GM21717 (cell line): ENCODE results near the gene TNFSF15.

Experiments
- ATAC-seq: cut with Tn5 transposase; IDR thresholded peaks from one replicate; pipeline ENCODE4 v1.9.1; 2021; ENCODE audit warnings: mild to moderate bottlenecking, moderate library complexity; ENCODE audit not compliant: unreplicated experiment

Gene TNFSF15

DNA sequence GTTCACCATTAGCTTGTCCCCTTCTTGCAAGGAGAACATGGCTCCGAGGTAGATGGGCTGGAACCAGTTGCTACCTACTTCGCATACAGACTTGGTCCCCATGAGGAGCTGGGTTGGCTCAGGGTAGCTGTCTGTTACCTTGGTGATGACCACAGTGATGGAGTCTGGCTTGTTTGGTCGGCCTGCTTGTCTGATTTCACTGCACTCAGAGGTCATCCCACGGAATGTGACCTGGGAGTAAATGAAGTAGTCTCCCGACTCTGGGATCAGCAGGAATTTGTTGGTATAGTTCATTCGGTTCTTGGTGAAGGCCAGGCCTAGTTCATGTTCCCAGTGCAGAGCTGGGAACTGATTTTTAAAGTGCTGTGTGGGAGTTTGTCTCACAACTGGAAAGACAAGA, 15.3 kb downstream of the TNFSF15 start:
- no peak for ATAC-seq

- ATAC-seq, result no peak
These were observed 16.8 kb downstream of the TNFSF15 start for GRCh38 chr9:114789006-114789405.

- no peak for ATAC-seq
These were observed 17.9 kb downstream of the TNFSF15 start for GRCh38 chr9:114787781-114788498.

GRCh38 chr9:114787214-114787613, 18.6 kb downstream of the TNFSF15 start:
- no peak for ATAC-seq

GRCh38 chr9:114785866-114786650, 19.8 kb downstream of the TNFSF15 start:
- no peak for ATAC-seq

GRCh38 chr9:114784721-114785279, 21.0 kb downstream of the TNFSF15 start:
- no peak for ATAC-seq

DNA sequence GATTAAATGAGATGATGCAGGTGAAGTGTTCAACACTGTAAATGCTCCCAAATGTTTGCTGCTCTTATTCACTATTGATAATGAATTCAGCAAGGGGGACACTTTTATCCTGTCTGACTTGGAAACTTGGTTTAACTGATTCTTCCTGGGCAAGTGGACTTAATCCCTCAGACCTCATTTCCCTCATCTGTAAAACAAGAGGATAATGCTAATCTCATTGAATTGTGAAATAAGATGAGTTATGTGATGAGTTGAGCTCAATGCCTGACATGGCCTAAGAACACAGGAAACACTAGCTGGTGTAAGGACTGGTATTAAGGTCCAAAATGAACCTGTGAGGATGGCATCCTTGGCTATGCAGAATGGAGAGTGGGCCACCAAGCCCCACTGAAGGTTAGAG, 23.3 kb downstream of the TNFSF15 start:
- ATAC-seq, result no peak

DNA sequence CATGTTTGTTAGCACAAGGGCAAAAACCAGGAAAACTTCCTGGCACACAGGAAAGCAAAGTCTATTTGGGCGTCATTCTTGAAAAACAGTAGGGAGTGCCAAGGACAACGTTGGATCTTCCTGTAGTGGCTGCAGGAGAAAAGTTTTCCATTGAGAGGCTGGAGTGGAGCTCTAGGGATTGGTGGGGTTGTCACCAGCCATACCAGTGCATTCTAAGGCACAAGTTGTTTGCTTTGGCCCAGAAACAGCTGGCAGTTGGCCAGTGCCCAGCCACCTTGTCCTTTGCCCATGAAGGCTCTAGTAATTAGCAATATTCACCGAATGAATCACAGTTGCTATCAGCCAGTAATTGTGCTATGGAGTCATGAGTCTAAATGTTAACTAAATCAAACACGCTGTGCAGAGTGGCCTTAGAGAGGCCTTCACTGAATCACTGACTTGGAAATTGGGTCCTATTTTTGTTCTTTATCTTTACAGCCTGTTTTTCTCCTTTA, 26.4 kb downstream of the TNFSF15 start:
- no peak for ATAC-seq

- ATAC-seq, result no peak
These were observed 27.8 kb downstream of the TNFSF15 start for GRCh38 chr9:114777821-114778609.

DNA sequence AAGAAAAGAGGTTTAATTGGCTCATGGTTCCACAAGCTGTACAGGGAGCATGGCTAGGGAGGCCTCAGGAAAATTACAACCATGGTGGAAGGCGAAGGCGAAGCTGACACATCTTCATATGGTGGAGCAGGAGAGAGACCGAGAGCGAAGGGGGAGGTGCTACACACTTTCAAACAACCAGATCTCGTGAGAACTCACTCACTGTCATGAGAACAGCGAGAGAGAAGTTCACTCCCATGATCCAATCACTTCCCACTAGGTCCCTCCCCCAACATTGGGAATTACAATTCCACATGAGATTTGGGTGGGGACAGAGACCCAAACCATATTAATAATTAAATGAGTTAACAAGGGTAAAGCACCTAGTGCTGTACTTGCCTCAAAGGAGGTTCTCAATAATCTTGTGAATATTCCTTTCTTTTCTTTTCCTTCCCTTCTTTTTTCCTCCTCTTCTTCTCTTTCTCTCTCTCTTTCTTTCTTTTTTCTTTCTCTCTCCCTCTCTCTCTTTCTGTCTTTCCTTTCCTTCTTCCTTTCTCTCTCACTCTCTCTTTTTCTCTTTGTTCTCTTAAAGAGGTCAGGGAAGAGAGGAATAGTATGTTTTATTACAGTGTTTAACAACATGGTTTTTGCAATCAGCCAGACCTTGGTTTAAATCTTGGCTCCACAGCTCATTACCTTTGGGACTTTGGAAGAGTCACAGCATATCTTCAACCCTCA, 29.0 kb downstream of the TNFSF15 start:
- ATAC-seq, result no peak

DNA sequence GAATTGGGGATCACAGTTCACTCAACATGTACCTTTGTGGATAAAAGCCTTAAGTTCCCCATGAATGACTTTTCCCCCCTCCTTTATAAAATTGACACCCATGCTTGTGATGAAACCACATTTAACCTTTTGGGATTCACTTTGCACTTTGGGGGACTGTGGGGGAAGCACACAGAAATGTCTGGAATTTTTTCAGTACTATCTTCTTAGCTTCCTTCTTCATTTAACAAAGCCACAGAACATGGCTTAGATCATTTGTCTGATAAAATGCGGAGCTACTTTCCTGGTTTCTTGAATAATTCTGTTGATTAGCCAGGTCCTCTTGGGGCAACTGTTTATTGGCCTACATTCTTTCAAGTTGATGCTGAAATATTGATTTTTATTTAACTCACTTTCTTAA, 29.9 kb downstream of the TNFSF15 start:
- ATAC-seq, result no peak

- ATAC-seq, result no peak
These were observed 30.7 kb downstream of the TNFSF15 start for GRCh38 chr9:114775121-114775520.

- no peak for ATAC-seq
These were observed 31.3 kb downstream of the TNFSF15 start for GRCh38 chr9:114774524-114774923.

DNA sequence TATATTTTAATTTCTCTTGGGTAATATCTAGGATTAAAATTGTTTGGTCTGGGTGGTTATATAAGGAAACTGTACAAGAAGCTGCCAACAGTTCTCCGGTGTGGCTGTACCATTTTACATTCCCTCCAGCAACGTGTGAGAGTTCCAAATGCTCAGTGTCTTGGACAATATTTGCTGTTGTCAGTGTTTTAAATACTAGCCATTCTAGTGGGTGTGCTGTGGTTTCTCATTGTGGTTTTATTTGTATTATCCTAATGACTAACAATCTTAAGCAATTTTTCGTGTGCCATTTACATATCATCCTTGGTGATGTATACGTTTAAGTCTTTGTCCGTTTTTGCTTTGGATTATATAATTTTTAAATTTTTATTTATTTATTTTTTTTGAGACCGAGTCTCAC, 34.0 kb downstream of the TNFSF15 start:
- no peak for ATAC-seq

- ATAC-seq, result no peak
These were observed 34.8 kb downstream of the TNFSF15 start for GRCh38 chr9:114770991-114771390.

- no peak for ATAC-seq
These were observed 36.2 kb downstream of the TNFSF15 start for GRCh38 chr9:114769624-114770023.

GRCh38 chr9:114763220-114763619, 42.6 kb downstream of the TNFSF15 start:
- ATAC-seq, result no peak

DNA sequence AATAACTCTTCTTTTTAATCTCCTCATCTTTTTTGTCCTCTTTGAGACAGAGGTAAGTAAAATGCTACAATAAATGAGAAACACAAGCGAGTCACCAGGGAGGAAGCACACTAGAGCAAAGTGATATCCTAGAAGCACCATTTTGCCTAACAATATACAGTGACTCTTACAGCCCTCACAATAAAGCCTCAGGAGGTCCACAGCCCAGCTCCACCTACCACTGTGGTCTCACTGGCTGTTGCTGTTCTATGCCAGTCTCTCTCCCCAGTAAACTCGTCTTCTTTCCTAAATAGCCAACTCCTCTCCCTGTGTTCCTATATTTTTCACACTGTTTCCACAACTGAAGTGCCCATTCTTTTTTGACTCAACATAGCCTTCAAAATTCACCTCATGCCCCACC, 44.3 kb downstream of the TNFSF15 start:
- ATAC-seq, result no peak

GRCh38 chr9:114759512-114760341, 46.1 kb downstream of the TNFSF15 start:
- ATAC-seq, result no peak

DNA sequence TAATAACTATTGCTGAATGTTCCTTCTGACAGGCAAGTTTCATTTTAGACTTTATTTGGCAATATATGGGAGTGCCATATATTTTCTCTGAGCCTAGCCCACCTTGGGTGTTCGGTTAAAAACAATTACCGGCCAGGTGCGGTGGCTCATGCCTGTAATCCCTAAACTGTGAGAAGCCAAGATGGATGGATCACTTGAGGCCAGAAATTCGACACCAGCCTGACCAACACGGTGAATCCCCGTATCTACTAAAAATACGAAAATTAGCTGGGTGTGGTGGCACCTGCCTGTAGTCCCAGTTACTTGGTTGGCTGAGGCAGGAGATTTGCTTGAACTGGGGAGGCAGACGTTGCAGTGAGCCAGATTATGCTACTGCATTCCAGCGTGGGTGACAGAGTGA, 47.9 kb downstream of the TNFSF15 start:
- no peak for ATAC-seq
